ENCODE results near the gene NEMP2. TPM values are rescaled to one million over a fixed set of nuclear protein-coding genes. Genes with fewer than 3 reads are reported as not detected.
A peak's percentile ranks its signal among the peaks of the same experiment; 100 is the strongest.

Gene NEMP2
- total and polyA plus RNA-seq, 2 of the 4 experiments (the other 2 are of a cell fraction) = 1.1 to 1.3 TPM

- H3K4me2 ChIP-seq (ENCODE audit: low read depth, low read length) = peak overlapping the region; percentile 7; the same call in 1 of the 2 replicates
- no peak overlapping the region for H3K9ac ChIP-seq (ENCODE audit: low read depth, low read length)
- DNase-seq (peak; percentile 82), ATAC-seq (ENCODE audit: low read depth) (no peak)
- dilution Hi-C loops (cut with HindIII; ENCODE audit: low sequenced_read_pairs, unreplicated experiment) (no loop called here), in situ Hi-C loops (cut with MboI; ENCODE audit: low sequenced_read_pairs) (no loop called here), intact Hi-C loops (cut with micrococcal nuclease) (no loop called here)
- H4K5ac ChIP-seq (ENCODE audit: low read depth, low read length) = peak overlapping the region; percentile 10; the same call in 1 of the 2 replicates
- no CpG with 5 or more reads among the region's 1 CpG for WGBS, 2 experiments (ENCODE audit: extremely low coverage in 2 of 2, insufficient read length in 1 of 2)
- peak overlapping the region; percentile 63; the same call in 1 of the 2 replicates for H3K18ac ChIP-seq (ENCODE audit: low read depth, low read length)
- peaks cover 5% of the 10 kb centered on the region; the same call in 1 of the 2 replicates for H3K9me3 ChIP-seq (ENCODE audit: control insufficient read depth, insufficient read depth, low read length)
- peaks cover 5% of the 10 kb centered on the region in 2 experiments for H3K79me1 ChIP-seq (ENCODE audit: low read depth in 1 of 2, low read length in 2 of 2)
- ChIA-PET POLR2A (ENCODE audit: unreplicated experiment) (no interaction called here), CTCF (interaction anchor here (1.6 kb wide), 1 partner anchor 26 kb away, joined by 3 read pairs; no protein-coding TSS in a partner anchor)
- H3K14ac ChIP-seq (replicated peaks; ENCODE audit: low read depth, low read length) = peak overlapping the region; percentile 24; the same call in 1 of the 2 replicates
- H4K91ac ChIP-seq (ENCODE audit: insufficient read depth, low read depth, low read length) = peak overlapping the region; percentile 7; the same call in 1 of the 2 replicates
- H3K27ac ChIP-seq (ENCODE audit: insufficient read depth, low read length) = peak overlapping the region; percentile 65; the same call in 1 of the 2 replicates
- peak overlapping the region; percentile 59; the same call in 1 of the 2 replicates for H2AK5ac ChIP-seq (ENCODE audit: low read depth, low read length)
- H3K4ac ChIP-seq (ENCODE audit: low read depth, low read length) = peak overlapping the region; percentile 78
- H3K9me1 ChIP-seq (ENCODE audit: insufficient read depth, low read length) = peaks cover 14% of the 10 kb centered on the region
- no peaks in the 10 kb centered on the region for H4K20me1 ChIP-seq (ENCODE audit: insufficient read depth, low read length)
- BruUV-seq (replicated peaks) = no TSS peak
- no peak overlapping the region for H3K23ac ChIP-seq (ENCODE audit: low read depth, low read length)
- H2AK9ac ChIP-seq (replicated peaks; ENCODE audit: low read depth, low read length, poor library complexity) = no peak overlapping the region
- no peak overlapping the region for H2AFZ ChIP-seq (replicated peaks; ENCODE audit: low read length, poor library complexity)
- peaks cover 15% of the 10 kb centered on the region for H3K4me1 ChIP-seq (ENCODE audit: control insufficient read depth, insufficient read depth, low read length)
- peak overlapping the region in 1 of 2 experiments; percentile 7; a peak in 2 of 4 replicates for H4K8ac ChIP-seq (ENCODE audit: low read depth in 2 of 2, low read length in 2 of 2)
- H3K27me3 ChIP-seq (ENCODE audit: control insufficient read depth, insufficient read depth, low read length) = no peaks in the 10 kb centered on the region
- peak overlapping the region; percentile 0 for H2BK5ac ChIP-seq (ENCODE audit: low read depth, low read length, poor library complexity, severe bottlenecking)
- no peaks in the 10 kb centered on the region for H3K36me3 ChIP-seq (ENCODE audit: control insufficient read depth, insufficient read depth, low read length)
- no peak overlapping the region for H3K56ac ChIP-seq (ENCODE audit: extremely low read depth, insufficient read depth, low read length)
- no peak overlapping the region for H3K4me3 ChIP-seq (ENCODE audit: insufficient read depth, low read depth, low read length)
- peak overlapping the region; percentile 51 for H2BK120ac ChIP-seq (ENCODE audit: low read depth, low read length)
- TF ChIP-seq POLR2A (IDR thresholded peaks at IDR 0.05; ENCODE audit: low read depth, low read length) (no peak), CEBPB (IDR thresholded peaks at IDR 0.05; ENCODE audit: low read depth, low read length) (peak; percentile 90), NFE2L2 (IDR thresholded peaks at IDR 0.05; ENCODE audit: low read depth, low read length) (no peak), FOS (IDR thresholded peaks at IDR 0.05; ENCODE audit: low read depth, low read length) (no peak)
- H2BK15ac ChIP-seq (ENCODE audit: low read depth, low read length) = peak overlapping the region; percentile 47; the same call in 1 of the 3 replicates
- peak overlapping the region; percentile 76 for H2BK20ac ChIP-seq (ENCODE audit: low read depth, low read length)
Measured at GRCh38 chr2:190528521-190529001, 6.0 kb downstream of the NEMP2 start.
